Activated CD8-positive, alpha-beta memory T cell treated with anti-CD3 and anti-CD28 coated beads for 24 hours (primary cell): Measurements from ENCODE around the gene SMIM35.
A peak's percentile ranks its signal among the peaks of the same experiment; 100 is the strongest.

ENCODE experiments used
- DNase-seq: peaks from one replicate; pipeline ENCODE4 v3.0.0-alpha.2; 2020

Gene SMIM35

DNA sequence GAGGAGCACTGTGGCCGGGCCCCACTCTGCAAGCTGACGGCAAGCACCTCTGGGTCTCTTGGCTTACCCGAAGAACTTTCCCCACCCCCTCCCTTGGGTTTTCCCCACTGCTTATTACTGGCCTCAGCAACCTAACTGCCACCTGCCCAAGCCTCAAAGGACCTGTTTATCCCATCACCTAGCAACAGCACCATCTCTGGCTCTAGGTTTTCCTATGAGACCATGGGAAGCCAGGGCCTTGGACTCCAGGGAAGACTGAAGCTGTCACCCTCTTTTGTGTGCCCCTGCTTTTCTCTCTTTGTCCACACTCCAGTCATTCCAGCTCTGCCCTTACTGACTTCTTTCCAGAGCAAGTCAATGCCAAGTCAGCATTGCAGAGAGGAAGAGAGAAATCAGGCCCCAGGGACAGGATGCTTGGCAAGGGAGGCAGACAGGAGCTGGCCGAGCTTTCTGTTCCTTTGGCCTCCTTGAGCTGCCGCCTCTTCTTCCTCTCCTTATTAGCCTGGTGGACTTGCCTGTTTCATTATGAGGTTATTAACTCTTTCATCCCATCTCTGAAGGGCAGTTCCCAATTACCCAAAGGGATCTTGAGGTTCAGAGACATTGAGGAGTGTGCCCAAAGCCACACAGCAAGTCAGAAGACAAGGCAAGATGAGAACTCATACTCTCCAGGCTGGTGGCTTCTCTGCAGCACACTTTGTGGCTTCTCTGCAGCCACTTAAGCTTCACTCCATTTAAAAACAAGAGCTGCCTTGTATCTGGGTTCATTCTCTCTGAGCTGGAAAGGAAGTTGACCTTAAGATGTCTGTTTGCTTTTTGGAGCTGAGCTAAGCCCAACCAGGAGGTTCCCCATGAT lies at the start of gene SMIM35:
Gene SMIM35 (minus strand): TSS at position 51 of the 856 bp plus-strand sequence. CDS start 206 bp downstream, outside the sequence.
- DNase-seq, result no peak

DNA sequence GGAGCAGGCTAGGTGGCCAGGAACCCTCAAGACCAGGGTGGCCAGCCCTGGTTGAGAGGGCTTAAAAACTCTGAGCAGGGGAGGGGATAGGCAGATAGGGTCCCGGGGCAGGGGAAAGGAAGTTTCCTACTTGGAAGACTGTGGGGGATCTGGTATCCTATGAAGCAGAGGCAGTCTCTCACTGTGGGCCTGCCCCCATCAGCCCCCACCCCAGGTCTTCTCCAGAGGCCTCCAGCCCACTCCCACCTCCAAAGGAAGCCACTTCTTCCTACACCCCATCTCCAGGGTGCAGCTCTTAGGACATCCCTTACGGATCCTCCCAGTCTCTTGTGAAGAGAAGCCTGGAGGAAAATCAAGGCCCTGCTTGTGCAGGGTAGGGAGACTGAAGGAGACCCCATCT lies 49.6 kb upstream of the SMIM35 start:
- no peak for DNase-seq

DNA sequence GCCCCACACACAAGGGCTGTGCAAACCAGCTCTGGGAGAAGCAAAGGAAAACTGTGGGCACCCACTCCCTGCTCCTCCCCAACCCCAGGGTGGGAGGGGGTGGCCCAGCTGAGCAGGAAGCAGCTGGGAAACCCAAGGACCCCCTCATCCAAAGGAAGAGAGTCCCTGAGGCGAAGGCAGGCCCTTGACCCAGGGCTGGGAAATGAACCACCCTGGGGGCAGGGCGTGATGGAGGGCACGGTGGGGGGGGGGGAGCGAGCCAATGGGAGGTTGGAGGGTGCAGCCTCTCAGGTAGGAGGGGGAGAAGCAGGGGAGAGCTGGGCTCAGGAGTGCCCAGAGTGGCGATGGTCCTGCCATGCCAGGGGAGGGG lies 49.0 kb upstream of the SMIM35 start:
- no peak for DNase-seq

DNA sequence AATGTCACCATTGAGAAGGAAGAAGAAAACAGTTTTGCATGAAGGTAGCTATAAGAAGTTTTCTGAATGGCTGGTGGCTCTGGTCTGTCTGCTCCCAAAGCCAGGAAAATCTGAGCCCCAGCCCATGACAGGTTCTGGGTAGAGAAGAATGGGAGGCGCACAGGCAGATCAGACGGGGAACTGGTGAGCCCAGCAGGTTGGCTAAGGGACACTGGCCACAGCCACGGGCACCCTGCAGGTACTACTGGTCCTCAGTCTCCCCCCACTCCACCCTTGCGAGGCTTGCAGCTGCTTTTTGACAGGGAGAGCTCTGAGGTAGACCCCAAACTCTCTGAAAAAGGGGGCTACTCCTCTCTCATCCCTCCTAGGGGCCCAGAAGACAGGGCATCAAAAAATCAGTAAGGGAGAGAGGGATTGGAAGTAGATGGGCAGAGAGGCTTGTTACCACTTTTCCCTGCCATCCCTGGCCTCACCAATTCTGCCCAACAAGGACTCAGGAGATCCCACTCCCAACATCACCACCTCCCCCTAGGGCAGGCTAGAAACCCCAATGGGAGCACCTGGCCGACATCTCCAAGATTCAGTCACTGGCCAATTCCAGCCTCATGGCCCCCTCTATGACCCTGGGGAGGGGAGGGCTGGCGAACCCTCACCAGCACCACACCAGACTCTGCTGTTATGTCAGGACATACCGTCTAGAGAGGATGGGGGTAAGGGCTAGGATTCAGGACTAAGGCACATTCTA lies 48.5 kb upstream of the SMIM35 start:
- DNase-seq, result no peak

DNA sequence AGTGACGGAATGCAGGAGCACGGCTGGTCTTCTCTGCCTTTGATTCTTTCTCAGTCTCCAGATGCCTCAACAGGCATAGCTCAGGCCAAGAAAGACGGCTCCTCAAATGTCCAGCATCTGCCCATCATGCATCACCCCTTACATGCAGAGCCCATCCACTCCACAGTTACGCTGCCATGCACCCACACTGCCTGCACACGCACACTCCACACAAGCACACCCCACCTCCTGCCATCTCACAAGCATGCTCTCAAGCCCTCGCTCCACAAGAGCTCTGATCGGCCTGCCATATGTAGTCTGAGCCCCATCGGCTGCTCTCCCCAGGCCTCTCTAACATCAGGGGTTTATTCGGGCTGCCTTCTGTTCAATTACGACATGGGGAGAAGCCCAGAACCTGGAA lies 47.1 kb upstream of the SMIM35 start:
- no peak for DNase-seq

DNA sequence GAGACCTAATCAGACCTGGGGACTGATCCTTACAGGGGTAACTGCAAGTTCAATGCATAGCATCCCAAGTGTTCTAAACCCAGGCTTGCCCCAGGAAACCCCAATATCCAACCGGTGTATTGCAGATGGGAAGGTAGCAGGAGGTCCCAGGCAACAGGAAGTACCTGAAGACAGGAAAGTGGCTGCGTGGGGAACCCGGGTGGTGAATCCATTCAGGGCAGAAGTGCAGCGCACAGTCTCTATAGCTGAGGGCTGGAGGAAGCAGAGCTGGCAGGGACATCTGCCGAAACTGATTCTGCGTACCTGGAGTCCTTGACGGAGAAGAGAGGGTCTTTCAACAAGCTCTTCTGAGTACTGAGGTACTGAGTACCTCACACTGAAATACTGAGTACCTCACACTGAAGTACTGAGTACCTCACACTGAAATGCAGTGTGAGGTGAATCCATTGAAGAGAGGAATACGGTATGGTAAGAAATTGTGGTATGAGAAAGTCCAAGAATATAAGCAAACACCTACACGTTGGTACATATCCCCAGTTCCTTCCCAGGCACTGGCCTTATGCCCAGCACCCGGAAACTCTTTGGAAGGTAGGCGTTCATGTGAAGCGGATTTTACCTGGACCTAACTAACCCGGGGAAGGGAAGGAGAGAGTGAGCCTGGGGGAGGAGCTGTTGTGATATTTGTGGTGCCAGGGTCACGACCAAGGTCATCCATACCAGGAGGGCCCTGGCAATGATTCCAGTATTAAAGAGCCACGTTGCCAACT lies 45.8 kb upstream of the SMIM35 start:
- DNase-seq, result no peak

DNA sequence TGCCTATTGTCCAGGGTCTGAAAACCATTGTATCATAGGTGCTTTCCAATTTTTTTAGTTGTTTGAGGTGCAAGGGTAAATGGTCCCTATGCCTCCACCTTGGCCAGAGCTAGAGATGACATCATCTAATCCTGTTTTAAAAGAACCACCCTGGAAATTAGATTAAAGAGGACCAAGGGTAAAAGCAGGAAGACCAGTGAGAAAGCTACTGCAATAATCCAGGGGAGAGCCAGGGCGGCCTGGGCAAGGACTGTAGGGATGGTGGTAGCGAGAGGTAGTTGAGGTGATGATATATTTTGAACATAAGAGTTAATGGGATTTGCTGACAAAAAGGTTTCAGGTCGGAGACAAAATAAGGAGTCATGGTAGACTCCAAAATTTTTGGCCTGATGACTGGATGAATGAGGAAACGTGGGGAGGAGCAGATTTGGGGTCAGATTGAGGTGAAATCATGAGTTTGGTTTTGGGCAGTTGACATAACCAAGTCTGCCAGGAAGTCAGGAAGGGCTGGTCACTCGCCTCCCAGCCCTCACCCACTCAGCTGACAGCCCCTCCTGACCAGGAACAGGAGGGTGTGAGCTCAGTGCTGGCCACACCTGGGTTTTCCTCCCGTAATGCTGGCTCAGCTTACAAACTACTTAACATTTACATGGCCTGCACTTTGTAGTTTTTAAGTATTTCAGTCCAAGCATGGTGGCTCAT lies 42.9 kb upstream of the SMIM35 start:
- no peak for DNase-seq

DNA sequence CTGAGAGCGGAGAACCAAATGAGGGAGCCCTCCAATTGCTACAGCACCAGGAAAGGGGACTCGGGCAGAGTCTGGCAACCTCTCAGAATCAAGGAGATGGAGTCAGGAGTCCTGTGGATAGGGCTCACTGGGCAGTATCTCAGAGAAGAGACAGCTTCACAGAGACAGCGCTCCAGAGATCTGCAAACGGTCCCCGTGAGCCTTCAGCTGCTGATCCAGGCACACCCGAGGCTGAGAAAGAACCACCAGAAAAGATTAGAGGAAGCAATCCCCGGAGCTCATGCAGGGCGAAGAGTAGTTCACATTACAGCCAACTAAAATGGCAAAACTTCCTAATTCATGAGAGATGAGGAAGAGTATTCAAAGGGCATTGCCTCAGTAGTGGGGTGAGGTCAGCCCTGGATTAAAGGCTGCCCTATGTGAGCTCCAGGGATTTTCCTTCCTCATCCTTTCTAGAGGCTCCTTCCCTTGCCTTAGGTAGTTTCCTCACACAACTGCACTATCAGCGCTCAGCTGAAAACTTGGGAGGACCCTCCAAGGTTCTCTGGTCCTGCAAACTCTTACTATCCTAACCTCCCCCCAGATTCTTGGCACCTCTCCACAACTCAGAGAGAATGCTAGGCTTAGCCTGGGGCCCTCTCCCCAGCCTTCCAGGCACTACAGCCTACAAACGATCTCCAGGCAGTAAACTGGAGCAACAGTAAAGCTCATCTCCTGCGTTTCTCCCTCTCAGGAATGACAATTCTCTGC lies 42.1 kb upstream of the SMIM35 start:
- no peak for DNase-seq

DNA sequence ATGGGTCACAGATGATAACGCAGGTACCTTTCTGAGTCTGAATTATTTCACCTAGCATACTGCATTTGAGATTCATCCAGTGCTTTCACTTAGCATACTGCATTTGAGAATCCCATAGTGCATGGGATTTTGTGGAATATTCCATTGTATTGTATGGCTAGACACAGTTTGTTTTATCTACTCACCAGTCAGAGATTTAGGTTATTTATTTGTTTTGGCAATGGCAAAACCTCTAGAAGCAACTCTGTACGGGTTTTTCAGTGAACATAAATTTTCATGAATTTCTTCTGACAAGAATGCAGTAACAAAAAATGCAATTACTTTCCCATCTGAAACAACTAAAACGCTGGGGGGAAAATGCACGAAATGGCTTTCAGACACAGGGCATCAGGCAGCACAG lies 41.5 kb upstream of the SMIM35 start:
- no peak for DNase-seq

DNA sequence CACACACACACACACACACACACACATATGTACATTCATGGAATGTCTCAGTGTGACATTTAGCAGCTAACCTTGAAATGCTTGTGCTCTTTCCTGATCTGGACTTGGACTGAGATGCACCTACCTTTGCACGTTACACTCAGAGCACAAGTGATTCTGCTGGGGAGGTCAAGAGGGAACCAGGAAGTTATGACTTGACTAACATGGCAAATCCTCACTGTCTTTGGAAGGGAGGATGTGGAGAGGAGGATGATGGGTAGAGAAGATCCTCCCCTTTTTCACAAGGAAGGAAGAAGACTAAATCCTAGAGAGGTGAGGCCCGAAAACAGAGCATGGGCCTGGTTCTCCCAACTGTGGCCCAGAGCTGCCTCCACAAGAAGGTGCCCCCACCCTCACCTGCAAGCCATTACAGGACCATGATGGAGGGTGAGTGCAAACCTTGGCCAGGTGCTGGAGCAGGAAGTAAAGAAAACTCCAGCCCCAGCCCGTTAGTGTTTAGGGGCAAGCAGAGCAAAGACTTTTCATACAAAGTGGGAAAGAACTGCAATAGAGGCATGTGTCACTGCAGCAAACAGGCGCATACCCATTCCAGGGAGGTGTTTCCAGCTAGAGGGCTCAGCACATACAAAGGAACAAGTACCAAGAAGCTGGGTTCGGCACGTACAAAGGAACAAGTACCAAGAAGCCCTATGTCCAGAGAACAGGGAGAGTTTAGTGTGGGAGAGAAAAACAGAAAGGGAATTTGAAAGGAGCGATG lies 39.5 kb upstream of the SMIM35 start:
- DNase-seq, result no peak

DNA sequence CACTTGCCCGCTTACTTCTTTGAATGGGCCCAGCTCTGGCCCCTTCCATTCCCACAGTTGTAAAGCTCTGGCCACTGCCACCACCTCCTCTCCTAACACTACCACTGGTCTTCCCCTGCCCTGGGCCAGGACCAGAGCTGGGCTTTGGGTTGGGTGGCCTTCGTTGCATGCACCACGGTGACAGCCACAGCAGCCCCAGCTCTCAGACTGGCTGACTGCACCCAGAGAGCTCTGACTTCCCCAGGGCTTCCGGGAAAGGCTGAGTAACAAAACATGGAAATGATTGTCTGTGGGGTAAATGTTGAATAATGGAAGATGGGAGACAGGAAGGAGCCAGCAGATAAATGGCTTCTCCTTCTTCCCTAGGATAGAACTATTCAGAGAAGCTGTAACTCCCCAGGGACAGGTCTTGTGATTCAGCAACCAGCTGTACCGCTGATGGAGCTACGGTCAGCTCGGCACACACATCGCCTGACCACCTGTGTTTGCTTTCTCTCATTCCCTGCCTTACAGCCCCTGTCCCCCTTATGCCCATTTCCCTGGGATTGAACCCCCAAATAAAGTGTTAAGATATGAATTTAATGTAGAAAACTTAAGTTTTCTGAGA lies 38.3 kb upstream of the SMIM35 start:
- no peak for DNase-seq

DNA sequence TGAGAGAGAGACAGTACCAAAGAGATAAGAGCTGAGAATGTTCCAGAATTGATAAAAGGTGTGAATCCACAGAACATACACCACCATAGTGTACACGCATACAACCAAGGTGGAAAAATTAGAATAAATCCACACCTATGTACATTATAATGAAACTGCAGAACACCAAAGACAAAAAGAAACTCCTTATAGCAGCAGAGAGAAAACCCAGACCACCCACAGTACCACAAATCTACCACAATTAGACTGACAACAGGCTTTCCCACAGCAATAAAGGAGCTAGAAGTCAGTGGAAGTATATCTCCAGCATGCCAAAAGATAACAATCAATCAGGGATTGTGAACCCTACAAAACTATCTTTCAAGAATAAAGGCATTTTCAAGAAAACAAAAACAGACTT lies 34.0 kb upstream of the SMIM35 start:
- no peak for DNase-seq

DNA sequence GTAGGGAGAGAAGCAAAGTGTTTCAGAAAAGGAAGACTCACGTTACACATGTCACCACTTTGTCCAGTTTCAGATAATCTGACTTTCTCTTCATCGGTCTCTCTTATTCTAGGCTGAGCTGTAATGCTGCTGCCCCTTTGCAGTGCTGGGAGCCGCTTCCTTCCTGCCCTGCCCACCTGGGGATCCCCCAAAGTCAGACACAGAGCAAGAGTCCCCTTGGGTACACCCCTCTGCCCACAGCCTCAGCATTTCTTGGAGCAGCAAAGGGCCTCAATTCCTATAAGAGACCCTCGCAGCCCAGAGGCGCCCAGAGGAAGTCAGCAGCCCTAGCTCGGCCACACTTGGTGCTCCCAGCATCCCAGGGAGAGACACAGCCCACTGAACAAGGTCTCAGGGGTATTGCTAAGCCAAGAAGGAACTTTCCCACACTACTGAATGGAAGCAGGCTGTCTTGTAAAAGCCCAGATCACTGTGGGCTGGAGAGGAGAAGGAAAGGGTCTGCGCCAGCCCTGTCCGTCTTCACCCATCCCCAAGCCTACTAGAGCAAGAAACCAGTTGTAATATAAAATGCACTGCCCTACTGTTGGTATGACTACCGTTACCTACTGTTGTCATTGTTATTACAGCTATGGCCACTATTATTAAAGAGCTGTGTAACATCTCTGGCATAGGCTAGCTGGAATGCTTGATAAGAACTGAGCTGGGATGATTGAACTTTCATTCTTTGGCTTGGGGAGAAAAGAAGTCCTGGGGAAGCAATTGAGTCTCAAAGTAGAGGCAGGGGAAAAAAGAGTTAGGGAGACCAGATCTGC lies 31.2 kb upstream of the SMIM35 start:
- peak; percentile 66 for DNase-seq

DNA sequence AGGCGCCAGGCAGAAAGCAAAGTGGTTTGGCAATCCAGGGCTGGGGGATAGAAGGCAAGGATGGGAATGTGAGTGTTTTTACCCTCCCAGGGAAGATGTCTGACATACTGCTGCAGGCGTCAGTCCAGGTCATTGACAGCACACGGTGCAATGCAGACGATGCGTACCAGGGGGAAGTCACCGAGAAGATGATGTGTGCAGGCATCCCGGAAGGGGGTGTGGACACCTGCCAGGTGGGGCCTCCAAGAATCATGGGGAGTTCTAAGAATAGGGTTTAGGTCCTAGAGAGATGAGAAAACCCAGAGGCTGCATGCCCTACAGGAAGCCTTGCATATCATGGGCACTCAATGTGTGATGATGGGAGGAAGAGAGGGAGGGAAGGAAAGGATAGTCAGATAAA lies 28.3 kb upstream of the SMIM35 start:
- DNase-seq, result no peak

DNA sequence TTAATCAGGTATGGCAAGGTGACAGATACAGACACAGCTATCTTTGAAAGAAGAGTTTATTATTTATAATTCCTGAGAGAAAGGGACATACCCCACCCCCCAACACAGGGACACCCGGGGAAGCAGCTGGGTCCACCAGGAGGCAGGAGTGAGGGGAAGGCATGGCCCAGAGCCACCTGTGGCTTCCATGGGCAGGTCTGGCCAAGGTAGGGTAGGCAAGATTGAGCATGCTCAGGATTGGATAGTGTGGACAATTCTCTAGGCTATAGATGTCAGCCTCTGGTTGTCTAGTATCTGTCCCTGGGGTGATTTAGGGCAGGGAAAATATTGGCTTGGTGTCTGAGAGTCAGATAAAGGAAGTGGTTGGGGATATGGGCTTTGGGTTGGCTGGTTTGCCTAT lies 27.5 kb upstream of the SMIM35 start:
- no peak for DNase-seq

DNA sequence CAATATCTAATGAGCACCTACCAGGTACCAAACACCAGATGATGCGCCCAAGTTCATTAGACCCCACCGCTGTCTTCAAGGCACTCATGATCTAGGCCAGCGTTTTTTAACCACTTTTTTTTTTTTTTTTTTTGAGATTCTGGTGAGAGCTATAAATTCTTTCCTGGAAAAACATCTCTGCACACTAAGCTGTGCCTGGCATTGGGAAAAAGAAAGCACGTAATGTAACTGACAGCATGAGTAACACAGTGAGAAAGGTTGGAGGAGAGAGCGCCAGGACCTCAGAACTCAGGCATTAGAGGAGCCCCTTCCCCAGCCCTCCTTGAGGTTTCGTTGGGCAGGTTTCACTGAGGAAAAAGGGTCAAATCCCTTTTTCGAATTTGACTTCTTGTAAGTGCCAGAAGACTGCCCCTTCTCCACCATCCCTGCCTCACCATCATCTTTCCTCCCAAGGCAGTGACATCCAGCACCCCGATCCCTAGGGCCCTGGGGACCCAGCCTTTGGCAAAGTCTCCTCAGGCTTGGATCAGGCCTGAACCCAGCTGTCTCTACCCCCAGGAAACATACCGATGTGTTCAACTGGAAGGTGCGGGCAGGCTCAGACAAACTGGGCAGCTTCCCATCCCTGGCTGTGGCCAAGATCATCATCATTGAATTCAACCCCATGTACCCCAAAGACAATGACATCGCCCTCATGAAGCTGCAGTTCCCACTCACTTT lies 26.1 kb upstream of the SMIM35 start:
- no peak for DNase-seq

DNA sequence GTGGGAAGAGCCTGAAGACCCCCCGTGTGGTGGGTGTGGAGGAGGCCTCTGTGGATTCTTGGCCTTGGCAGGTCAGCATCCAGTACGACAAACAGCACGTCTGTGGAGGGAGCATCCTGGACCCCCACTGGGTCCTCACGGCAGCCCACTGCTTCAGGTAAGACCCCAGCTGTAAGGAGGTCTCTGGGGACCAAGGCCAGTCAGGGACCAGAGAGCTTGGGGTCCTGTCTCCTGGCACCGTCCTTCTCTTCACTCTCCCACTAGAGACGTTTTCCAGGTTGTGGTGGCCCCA lies 24.9 kb upstream of the SMIM35 start:
- no peak for DNase-seq

DNA sequence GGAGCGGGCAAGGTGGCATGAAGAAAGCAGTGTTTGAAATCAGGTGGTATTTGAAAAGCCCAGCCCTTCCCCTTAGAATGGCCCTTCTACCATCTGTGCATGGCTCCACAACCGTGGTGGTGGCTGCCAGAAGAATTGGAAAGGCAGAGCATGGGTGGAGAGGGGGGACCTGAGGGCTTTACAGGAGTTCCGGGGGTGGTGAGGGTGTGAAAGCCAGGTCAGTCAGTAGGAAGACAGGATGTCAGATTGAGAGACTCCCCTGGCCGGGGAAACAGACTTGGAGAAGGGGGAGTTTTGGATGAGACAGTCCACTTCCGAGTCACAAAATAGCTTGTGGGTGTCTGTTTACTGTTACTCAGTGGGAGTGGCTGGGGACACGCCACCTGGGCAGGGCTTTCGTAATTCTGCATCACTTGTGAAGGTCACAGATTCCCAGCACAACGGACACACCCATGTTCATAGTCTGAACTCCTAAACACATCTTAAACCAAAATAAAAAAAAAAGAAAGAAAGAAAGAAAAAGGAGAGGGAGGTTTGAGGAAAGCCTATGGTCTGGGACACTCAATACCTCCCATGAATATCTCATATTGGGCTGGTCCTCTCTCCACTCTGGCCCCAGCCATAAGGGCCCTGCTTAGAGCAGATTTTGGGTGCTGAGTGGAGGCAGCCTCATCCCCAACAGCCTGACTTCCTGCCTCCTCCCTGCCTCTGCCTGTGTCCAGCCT lies 24.4 kb upstream of the SMIM35 start:
- no peak for DNase-seq

DNA sequence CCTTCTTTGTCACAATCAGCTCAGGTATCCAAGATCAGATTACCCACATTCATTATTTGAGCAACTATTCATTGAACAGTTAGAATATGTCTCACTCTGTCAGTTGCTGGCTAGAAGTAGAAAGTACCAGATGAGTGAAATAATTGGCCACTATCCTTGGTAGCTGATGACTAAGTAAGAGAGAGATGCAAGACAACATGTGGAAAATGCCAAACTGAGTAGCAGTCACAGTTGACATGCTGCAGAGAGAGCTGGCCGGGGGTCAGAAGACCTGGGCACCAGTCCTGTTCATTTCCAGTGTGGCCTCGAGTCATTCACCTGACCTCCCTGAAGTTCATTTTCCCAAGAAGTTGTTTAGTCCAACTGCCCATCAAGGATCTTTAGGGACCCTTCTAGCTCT lies 22.5 kb upstream of the SMIM35 start:
- DNase-seq, result no peak
